Measurements from ENCODE around the gene DNAJB14. TPM values are rescaled to one million over a fixed set of nuclear protein-coding genes. Genes with fewer than 3 reads are reported as not detected.
A peak's percentile ranks its signal among the peaks of the same experiment; 100 is the strongest.

DNAJB14 gene
- polyA plus RNA-seq (2013, experiment 1 of 2), result 10.7 TPM
- polyA plus RNA-seq (2013, experiment 2 of 2), result 13.8 TPM

DNA sequence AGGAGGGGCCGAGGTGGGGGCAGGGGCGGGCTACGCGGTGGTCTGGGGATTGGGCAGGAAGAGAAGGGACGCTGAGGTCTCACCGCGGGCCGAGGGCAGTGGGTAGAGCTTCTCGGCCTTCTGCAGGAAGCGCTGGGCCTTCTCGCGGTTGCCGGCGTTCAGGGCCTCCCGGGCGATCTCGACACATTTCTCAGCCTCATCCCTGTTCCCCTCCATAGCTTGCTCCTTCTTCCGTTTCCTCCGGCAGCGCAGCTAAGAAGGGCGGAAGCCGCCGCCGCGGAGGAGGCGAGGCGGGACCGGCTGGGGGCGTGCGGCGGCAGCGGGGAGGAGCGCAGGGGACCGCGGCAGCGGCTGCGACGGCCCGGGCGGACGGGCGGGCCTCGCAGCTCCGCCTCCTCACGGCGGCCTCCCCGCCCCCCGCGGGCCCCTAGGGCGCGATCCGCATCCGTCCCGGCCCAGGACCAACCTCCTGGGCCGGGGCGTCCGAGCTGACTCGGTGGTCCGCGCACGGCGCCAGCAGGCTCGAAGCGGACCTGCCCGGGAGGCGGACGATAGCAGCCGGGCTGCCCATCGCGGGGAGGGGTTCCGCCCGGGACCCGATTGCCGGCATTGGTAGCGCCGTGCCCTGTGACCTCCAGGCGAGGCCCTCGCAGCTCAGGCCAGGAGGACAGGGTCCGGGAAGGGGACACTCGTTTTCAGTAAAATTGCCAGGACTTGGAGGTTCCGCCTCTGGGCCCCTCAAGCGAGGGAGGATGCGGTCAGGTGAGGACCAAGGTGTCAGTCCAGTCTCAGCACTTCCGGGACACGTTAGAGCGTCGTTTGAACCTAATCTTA is at the start of gene DNAJB14:
Gene DNAJB14 (minus strand): TSS at position 263 of the 834 bp plus-strand sequence. CDS start 47 bp downstream, at position 216.
- Histone ChIP-seq H3K27me3 (ENCODE audit: insufficient read depth, low read length) (no peaks in the 10 kb centered on the region), H3K36me3 (ENCODE audit: insufficient read depth, low read length) (peaks cover 29% of the 10 kb centered on the region), H3K4me3 (ENCODE audit: low read length) (peak within 1 kb of the TSS; percentile 86), H3K27ac (ENCODE audit: low read depth, low read length) (peak within 1 kb of the TSS; percentile 93), H3K9me3 (ENCODE audit: insufficient read depth, low read depth, low read length) (no peaks in the 10 kb centered on the region), H3K9ac (ENCODE audit: low read depth, low read length) (peak within 1 kb of the TSS; percentile 80), H3K4me1 (ENCODE audit: insufficient read depth, low read length) (peaks cover 25% of the 10 kb centered on the region)
- under 1% methylated on average over 87 of the region's 87 CpGs for WGBS

DNA sequence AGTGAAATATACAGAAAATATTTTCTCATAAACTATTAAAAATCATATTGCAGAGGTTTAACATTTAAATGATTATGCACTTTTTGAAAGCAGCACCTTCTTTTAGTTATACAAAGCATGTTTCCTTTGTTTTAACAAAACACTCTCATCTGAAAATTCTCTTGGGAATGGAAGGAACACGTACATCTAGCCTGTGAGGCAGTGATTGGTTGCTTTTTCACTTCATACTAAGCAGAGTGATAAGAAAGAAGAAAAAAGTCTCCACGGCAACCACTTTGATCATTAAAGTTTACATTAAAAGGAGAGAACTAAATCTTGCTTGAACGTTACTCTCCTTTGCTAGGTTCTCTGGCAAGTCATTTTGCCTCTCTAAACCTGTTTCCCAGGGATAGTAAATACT is 45.3 kb upstream of the DNAJB14 start:
- Histone ChIP-seq H3K36me3 (ENCODE audit: insufficient read depth, low read length) (no peaks in the 10 kb centered on the region), H3K9me3 (ENCODE audit: insufficient read depth, low read depth, low read length) (no peaks in the 10 kb centered on the region), H3K27me3 (ENCODE audit: insufficient read depth, low read length) (no peaks in the 10 kb centered on the region), H3K4me3 (ENCODE audit: low read length) (no peak overlapping the region), H3K4me1 (ENCODE audit: insufficient read depth, low read length) (no peaks in the 10 kb centered on the region), H3K27ac (ENCODE audit: low read depth, low read length) (no peak overlapping the region), H3K9ac (ENCODE audit: low read depth, low read length) (no peak overlapping the region)
- WGBS, result 86% methylated on average over 3 of the region's 3 CpGs

DNA sequence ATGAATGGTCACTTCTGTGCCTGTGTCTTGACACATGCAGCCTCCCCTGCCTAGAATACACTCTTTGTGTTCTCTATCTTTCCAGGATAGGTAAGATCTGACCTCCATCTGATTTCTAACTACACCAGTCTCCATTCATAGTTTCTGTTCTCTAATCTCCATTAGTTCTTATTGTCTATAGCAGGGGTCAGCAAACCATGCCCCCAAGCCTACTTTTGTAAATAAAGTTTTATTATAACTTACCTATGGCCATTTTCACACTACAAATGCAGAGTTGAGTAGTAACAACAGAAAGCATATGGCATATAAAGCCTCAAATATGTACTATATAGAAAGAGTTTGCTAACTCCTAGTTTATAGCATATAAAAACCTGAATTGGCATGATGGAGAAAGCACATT is 41.3 kb upstream of the DNAJB14 start:
- Histone ChIP-seq H3K9me3 (ENCODE audit: insufficient read depth, low read depth, low read length) (no peaks in the 10 kb centered on the region), H3K27ac (ENCODE audit: low read depth, low read length) (no peak overlapping the region), H3K4me3 (ENCODE audit: low read length) (no peak overlapping the region), H3K36me3 (ENCODE audit: insufficient read depth, low read length) (no peaks in the 10 kb centered on the region), H3K4me1 (ENCODE audit: insufficient read depth, low read length) (no peaks in the 10 kb centered on the region), H3K27me3 (ENCODE audit: insufficient read depth, low read length) (no peaks in the 10 kb centered on the region), H3K9ac (ENCODE audit: low read depth, low read length) (no peak overlapping the region)

DNA sequence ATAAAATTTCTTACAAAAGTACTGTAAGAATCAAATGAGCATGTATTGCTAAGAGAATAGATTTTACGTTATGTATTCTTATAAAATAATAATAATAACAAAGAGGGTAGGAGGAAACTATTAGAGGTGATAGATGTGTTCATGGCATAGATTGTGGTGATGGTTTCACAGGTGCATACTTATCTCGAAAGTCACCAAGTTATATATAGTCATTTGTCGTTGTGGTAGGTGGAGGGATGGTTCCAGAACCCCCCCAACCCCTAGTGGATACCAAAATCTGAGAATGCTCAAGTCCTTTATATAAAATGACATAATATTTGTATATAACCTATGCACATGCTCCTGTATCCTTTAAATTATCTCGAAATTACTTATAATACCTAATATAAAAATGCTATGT is 40.4 kb upstream of the DNAJB14 start:
- H3K36me3 ChIP-seq (ENCODE audit: insufficient read depth, low read length), result no peaks in the 10 kb centered on the region
- H3K27me3 ChIP-seq (ENCODE audit: insufficient read depth, low read length), result no peaks in the 10 kb centered on the region
- H3K9me3 ChIP-seq (ENCODE audit: insufficient read depth, low read depth, low read length), result no peaks in the 10 kb centered on the region
- H3K4me3 ChIP-seq (ENCODE audit: low read length), result no peak overlapping the region
- H3K27ac ChIP-seq (ENCODE audit: low read depth, low read length), result no peak overlapping the region
- WGBS, result 100% methylated on average over 1 of the region's 4 CpGs
- H3K9ac ChIP-seq (ENCODE audit: low read depth, low read length), result no peak overlapping the region
- no peaks in the 10 kb centered on the region for H3K4me1 ChIP-seq (ENCODE audit: insufficient read depth, low read length)

DNA sequence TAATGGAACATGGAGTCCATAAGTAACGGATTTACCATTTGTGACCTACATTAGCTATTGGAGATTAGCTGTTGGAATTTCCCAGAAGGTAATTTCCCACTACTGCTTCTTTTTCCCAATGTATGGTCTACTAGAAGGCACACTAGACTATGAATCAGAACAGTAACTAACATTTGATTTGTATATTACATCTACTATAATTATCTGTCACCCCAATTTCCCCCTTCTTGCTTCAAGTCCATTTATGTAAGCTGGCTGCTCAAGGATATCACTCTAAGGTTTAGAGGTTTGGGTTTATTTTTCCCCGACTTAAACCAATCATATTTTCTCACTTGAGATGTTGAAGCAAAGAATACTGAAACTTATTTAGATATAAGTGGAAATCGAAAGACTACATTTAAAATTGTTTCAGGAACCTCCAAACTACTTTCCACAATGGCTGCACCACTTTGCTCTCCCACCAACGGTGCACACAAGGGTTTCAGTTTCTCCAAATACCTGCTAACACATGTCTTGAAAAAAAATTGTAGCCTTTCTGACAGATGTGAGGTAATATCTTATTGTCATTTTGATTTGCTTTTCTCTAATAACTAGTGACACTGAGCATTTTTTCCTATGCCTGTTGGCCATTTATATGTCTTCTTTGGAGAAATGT is 37.0 kb upstream of the DNAJB14 start:
- Histone ChIP-seq H3K9me3 (ENCODE audit: insufficient read depth, low read depth, low read length) (no peaks in the 10 kb centered on the region), H3K9ac (ENCODE audit: low read depth, low read length) (no peak overlapping the region), H3K4me1 (ENCODE audit: insufficient read depth, low read length) (no peaks in the 10 kb centered on the region), H3K27me3 (ENCODE audit: insufficient read depth, low read length) (no peaks in the 10 kb centered on the region), H3K36me3 (ENCODE audit: insufficient read depth, low read length) (no peaks in the 10 kb centered on the region), H3K4me3 (ENCODE audit: low read length) (no peak overlapping the region), H3K27ac (ENCODE audit: low read depth, low read length) (no peak overlapping the region)
- 93% methylated on average over 3 of the region's 4 CpGs for WGBS

DNA sequence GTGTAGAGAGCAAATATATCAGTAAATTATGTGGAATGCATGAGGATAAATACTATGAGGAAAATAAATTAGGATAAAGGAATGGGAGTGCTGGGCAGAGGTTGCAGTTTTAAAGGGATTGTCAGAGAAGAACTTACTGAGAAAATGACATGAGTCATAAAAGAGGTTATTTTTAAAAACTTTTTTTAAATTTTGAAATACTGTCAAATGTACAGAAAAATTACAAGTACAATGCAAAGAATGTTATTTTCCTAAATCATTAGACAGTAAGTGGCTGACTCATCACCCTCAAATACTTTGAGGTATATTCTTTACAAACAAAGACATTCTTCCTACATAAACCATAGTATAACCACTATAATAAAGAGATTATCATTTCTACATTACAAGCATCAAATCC is 33.5 kb upstream of the DNAJB14 start:
- H3K27me3 ChIP-seq (ENCODE audit: insufficient read depth, low read length), result no peaks in the 10 kb centered on the region
- no peaks in the 10 kb centered on the region for H3K36me3 ChIP-seq (ENCODE audit: insufficient read depth, low read length)
- no peaks in the 10 kb centered on the region for H3K9me3 ChIP-seq (ENCODE audit: insufficient read depth, low read depth, low read length)
- H3K27ac ChIP-seq (ENCODE audit: low read depth, low read length), result no peak overlapping the region
- H3K9ac ChIP-seq (ENCODE audit: low read depth, low read length), result no peak overlapping the region
- H3K4me1 ChIP-seq (ENCODE audit: insufficient read depth, low read length), result no peaks in the 10 kb centered on the region
- no peak overlapping the region for H3K4me3 ChIP-seq (ENCODE audit: low read length)

DNA sequence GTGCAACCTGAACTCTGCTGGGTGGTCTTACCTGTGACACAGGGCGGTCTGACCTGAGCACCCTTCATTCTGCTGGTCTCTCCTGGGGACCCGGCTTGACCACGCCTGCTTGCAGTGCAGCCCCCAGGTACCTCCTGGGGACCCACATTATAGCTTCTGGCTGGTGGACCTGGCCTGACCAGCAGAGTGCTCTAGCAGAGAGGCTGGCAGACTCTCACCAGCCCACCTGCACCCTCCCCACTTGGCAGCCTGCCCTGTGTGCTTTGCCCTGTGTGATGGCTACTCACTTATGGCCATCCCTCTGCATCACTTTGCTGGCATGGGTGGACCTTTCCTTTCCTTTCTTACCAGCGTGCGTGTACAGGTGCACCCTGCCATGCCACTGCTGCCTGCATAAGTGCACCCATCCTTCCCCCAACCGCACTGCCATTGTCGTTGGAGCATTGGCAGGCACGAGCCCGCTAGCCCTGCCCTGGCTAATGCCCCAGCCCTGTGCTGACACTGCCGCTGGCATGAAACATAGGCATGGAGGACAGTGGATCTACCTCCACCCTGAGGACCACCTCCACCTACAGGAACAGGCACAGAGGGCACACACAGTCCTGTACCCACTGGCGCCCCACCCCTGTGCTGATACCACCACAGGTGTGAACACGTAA is 25.2 kb upstream of the DNAJB14 start:
- Histone ChIP-seq H3K27me3 (ENCODE audit: insufficient read depth, low read length) (no peaks in the 10 kb centered on the region), H3K9ac (ENCODE audit: low read depth, low read length) (no peak overlapping the region), H3K9me3 (ENCODE audit: insufficient read depth, low read depth, low read length) (no peaks in the 10 kb centered on the region), H3K27ac (ENCODE audit: low read depth, low read length) (no peak overlapping the region), H3K4me3 (ENCODE audit: low read length) (no peak overlapping the region), H3K4me1 (ENCODE audit: insufficient read depth, low read length) (no peaks in the 10 kb centered on the region), H3K36me3 (ENCODE audit: insufficient read depth, low read length) (no peaks in the 10 kb centered on the region)
- 96% methylated on average over 12 of the region's 12 CpGs for WGBS

DNA sequence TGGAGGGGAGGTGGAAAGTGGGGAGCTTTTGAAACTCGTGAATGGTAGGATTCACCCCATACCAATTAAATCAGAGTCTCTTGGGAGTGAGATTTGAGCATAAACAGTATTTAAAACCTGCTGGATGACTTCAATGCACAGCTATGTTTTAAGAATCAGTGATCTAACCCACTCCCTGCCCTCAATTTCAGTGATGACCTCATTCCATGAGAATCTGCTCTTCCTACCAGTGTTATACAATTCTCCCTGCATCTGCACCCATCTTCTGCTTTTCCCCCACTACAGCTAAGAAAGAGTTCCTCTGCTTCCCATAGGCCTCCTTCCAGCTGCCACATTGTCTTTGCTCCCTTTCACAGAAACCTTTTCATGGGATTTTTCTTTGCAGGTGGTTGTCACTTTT is 21.9 kb upstream of the DNAJB14 start:
- no peak overlapping the region for H3K27ac ChIP-seq (ENCODE audit: low read depth, low read length)
- WGBS, result no CpG with 5 or more reads among the region's 1 CpG

DNA sequence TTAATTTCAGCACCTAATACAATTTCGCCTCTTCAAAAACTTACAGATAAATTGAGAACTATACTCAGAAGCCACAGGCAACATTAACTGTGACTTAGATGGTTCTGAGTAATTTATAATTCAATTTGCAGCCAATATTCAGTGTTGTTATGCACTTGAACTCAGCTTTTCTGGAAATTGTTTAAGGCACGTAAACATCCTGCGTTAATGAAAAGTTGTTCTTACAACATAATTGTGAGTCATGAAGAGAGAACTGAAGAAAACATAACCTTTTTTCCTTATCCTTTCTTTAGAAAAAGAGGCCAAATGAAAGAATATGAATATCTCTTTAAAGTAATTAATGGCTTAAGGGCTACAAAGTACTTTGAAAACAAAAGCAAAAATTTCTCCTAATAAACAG is 20.3 kb upstream of the DNAJB14 start:
- no peaks in the 10 kb centered on the region for H3K36me3 ChIP-seq (ENCODE audit: insufficient read depth, low read length)
- no peaks in the 10 kb centered on the region for H3K9me3 ChIP-seq (ENCODE audit: insufficient read depth, low read depth, low read length)
- 100% methylated on average over 2 of the region's 3 CpGs for WGBS
- H3K27ac ChIP-seq (ENCODE audit: low read depth, low read length), result no peak overlapping the region
- no peak overlapping the region for H3K4me3 ChIP-seq (ENCODE audit: low read length)
- H3K27me3 ChIP-seq (ENCODE audit: insufficient read depth, low read length), result no peaks in the 10 kb centered on the region
- no peak overlapping the region for H3K9ac ChIP-seq (ENCODE audit: low read depth, low read length)
- H3K4me1 ChIP-seq (ENCODE audit: insufficient read depth, low read length), result no peaks in the 10 kb centered on the region

More for the DNA sequence above, 21.9 kb upstream of the DNAJB14 start:
- no peaks in the 10 kb centered on the region for H3K27me3 ChIP-seq (ENCODE audit: insufficient read depth, low read length)
- no peaks in the 10 kb centered on the region for H3K9me3 ChIP-seq (ENCODE audit: insufficient read depth, low read depth, low read length)
- no peak overlapping the region for H3K4me3 ChIP-seq (ENCODE audit: low read length)
- no peaks in the 10 kb centered on the region for H3K4me1 ChIP-seq (ENCODE audit: insufficient read depth, low read length)
- H3K36me3 ChIP-seq (ENCODE audit: insufficient read depth, low read length), result no peaks in the 10 kb centered on the region
- no peak overlapping the region for H3K9ac ChIP-seq (ENCODE audit: low read depth, low read length)

DNA sequence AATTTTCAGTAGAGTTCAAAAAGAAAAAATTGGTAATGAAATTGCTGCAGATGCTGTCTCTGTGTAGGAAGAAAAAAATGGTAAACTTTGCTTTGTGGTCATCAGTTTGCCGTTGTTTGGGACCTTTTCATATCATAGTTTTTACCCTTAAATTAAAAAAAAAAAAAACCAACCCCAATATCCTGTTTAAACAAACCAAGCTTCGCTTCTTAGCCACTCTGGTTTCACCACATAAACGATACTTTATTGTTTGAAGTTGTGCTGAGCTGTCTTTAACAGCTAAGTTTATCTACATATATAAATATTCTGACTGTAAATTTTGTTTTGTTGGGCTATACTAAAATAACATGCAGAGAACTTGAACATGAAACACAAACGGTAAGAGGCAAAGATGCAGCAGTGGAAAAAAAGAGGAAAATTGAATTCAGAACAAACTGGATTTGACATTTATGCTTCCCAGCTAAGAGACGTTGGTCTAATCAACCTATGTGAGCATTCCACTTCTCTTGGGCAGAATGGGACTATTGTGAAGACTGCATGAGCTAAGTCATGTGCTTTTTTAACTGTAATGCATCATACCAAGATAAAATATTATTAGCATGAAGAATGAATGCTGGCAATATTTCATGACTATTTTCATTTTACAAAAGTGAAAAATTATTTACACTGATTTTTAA is 19.4 kb upstream of the DNAJB14 start:
- no peaks in the 10 kb centered on the region for H3K27me3 ChIP-seq (ENCODE audit: insufficient read depth, low read length)
- H3K4me3 ChIP-seq (ENCODE audit: low read length), result no peak overlapping the region
- no peaks in the 10 kb centered on the region for H3K9me3 ChIP-seq (ENCODE audit: insufficient read depth, low read depth, low read length)
- 90% methylated on average over 3 of the region's 5 CpGs for WGBS
- H3K9ac ChIP-seq (ENCODE audit: low read depth, low read length), result no peak overlapping the region
- H3K4me1 ChIP-seq (ENCODE audit: insufficient read depth, low read length), result no peaks in the 10 kb centered on the region
- H3K36me3 ChIP-seq (ENCODE audit: insufficient read depth, low read length), result no peaks in the 10 kb centered on the region
- H3K27ac ChIP-seq (ENCODE audit: low read depth, low read length), result no peak overlapping the region

DNA sequence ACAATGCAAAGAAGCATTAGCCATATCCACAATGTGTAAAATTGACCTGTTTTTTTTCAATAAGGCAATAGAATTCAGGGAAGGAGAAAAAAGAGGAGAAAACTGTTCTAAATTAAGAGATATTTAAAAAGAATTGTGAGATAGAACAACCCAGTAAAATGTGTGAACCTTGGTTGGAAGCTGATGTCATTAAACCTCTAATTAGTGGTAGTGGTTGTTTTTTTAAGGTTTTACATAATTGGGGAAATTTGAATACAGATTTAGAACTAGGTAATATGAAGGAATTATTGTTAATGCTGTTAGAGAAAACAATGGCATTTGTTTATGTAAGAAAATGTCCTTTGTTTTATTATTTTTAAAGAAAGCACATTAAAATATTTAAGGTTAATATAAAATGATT is 18.8 kb upstream of the DNAJB14 start:
- Histone ChIP-seq H3K9ac (ENCODE audit: low read depth, low read length) (no peak overlapping the region), H3K27ac (ENCODE audit: low read depth, low read length) (no peak overlapping the region), H3K9me3 (ENCODE audit: insufficient read depth, low read depth, low read length) (no peaks in the 10 kb centered on the region)

More for the DNA sequence above, 18.8 kb upstream of the DNAJB14 start:
- Histone ChIP-seq H3K4me1 (ENCODE audit: insufficient read depth, low read length) (no peaks in the 10 kb centered on the region), H3K27me3 (ENCODE audit: insufficient read depth, low read length) (no peaks in the 10 kb centered on the region), H3K4me3 (ENCODE audit: low read length) (no peak overlapping the region), H3K36me3 (ENCODE audit: insufficient read depth, low read length) (no peaks in the 10 kb centered on the region)
